Adrenal gland (tissue), 12 donors: ENCODE data around the gene CEP63. TPM values are rescaled to one million over a fixed set of nuclear protein-coding genes. Genes with fewer than 3 reads are reported as not detected.

Experiments used
- DNase-seq, 7 donors: peaks; one replicate each; pipeline ENCODE4 v3.0.0-alpha.2; 2019 to 2020
- H3K27ac ChIP-seq, 5 donors: fragments of 200-600 bp; sonication (generic) in 4 of 5; 1 replicate in 3 of 5; 2 replicates in 2 of 5; pipeline versions ENCODE4 v1.5.1 to v1.8.0; 2016 to 2020; ENCODE audit warnings: mild to moderate bottlenecking in 1 of 5
- H3K27me3 ChIP-seq: fragments of 200-600 bp; 2 replicates; pipeline ENCODE4 v1.8.0; 2021
- H3K36me3 ChIP-seq, 2 donors: fragments of 200-600 bp; replicated peaks in 1 of 2; 1 replicate in 1 of 2; 2 replicates in 1 of 2; pipeline versions ENCODE4 v1.5.1 to v1.8.0; 2018 to 2022
- H3K4me1 ChIP-seq, 2 donors: fragments of 200-600 bp; replicated peaks in 1 of 2; 1 replicate in 1 of 2; 2 replicates in 1 of 2; pipeline versions ENCODE4 v1.5.1 to v1.8.0; 2018 to 2021
- H3K4me3 ChIP-seq, 4 donors: fragments of 200-600 bp; sonication (generic) in 3 of 4; one replicate each; pipeline ENCODE4 v1.5.1; 2016 to 2018
- H3K9me3 ChIP-seq, 3 donors: fragments of 200-600 bp; sonication (generic) in 1 of 3; replicated peaks in 1 of 3; 1 replicate in 2 of 3; 2 replicates in 1 of 3; pipeline versions ENCODE4 v1.5.1 to v1.8.0; 2016 to 2021
- POLR2A ChIP-seq, 2 donors: fragments of 450-650 bp; IDR thresholded peaks; one replicate each; pipeline ENCODE4 v1.6.1; 2017; ENCODE audit warnings: antibody characterized with exemption in 2 of 2, mild to moderate bottlenecking in 2 of 2, moderate library complexity in 1 of 2
- WGBS, 4 donors: extraction: QIAGEN DNeasy Blood & Tissue Kit in 2 of 4; methylation state at CpG; one replicate each; pipeline versions ENCODE4 v1.1.5 to v1.1.7; 2013 to 2017; 5-methylcytosine and 5-hydroxymethylcytosine counted together
- intact Hi-C, 2 donors: fragments of 100-400 bp; cut with DNase I; formaldehyde crosslinking; loops; one replicate each; pipeline versions ENCODE4 v1.14.1 to v1.15.0; 2022 to 2023
- polyA plus RNA-seq, 3 donors: library from polyadenylated mRNA; stranded (reverse); fragments of 200-250 nt in 2 of 3; fragments of 350-450 nt in 1 of 3; fragmentation: Illumina TruSeq in 1 of 3; extraction: RNeasy Lipid Tissue Mini Kit (QIAGEN cat#74804) in 1 of 3; gene quantifications; one replicate each; pipeline ENCODE4 v1.2.3, GENCODE V29; 2013 to 2014
- total RNA-seq, 9 donors: library from RNA; depleted of rRNA in 4 of 9; stranded (reverse); fragments of >200 nt in 4 of 9; fragments of 120-200 nt in 1 of 9; fragmentation: NEBNext Ultra II Directional in 1 of 9; extraction: Animal tissue kit (Norgen Biotek cat#: 25700) in 1 of 9; gene quantifications; one replicate each; pipeline versions ENCODE4 v1.1.0 to v1.2.4, GENCODE V29; 2013 to 2023
- TF ChIP-seq, protein P1 (sequence below), 6 experiments: fragments of 450-650 bp in 4 of 6; fragments of 200-600 bp in 2 of 6; sonication (generic) in 1 of 6; IDR thresholded peaks; 1 replicate in 5 of 6; 2 replicates in 1 of 6; pipeline versions ENCODE4 v1.5.1 to v1.8.0; 2016 to 2021; ENCODE audit warnings: antibody characterized with exemption in 6 of 6, mild to moderate bottlenecking in 2 of 6, moderate library complexity in 1 of 6
- donor health status: healthy with polysubstance abuse.
- donor health status: Bipolar disorder and iron deficiency.
- donor health status: DM: yes; HTN: yes; CAD: no.
- donor health status: DM: no; HTN: no; CAD: no.
- donor health status: DM: no; HTN: no; CAD: no.
- donor health status: DM: yes; HTN: yes; CAD: no.

The CEP63 gene
- total and polyA plus RNA-seq, 12 donors: 8.8 to 43.7 (median 19.8) TPM

DNA sequence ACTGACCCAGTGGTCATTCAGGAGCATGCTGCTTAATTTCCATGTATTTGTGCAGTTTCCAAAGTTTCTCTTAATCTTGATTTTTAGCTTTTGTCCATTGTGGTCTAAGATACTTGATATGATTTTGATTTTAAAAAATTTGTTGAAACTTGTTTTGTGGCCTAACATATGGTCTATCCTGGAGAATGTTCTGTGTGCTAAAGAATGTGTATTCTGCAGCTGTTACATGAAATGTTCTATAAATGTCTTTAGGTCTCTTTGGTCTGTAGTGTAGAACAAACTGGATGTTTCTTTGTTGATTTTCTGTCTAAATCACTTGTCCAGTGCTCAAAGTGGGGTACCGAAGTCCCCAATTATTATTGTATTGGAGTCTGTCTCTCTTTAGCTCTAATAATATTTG is 17.4 kb downstream of the CEP63 start:
- Histone ChIP-seq H3K36me3 (peaks cover 0 to 5% of the 10 kb centered on the region in 2 donors), H3K4me1 (no peaks in the 10 kb centered on the region), H3K27me3 (no peaks in the 10 kb centered on the region), H3K27ac (no peak overlapping the region), H3K4me3 (no peak overlapping the region), H3K9me3 (no peaks in the 10 kb centered on the region)
- intact Hi-C loops: no loop called here
- no peak for DNase-seq
- 95 to 100% (median 97%) methylated on average over 1 of the region's 1 CpG for WGBS, 4 donors
- TF ChIP-seq POLR2A (IDR thresholded peaks at IDR 0.05): no peak
- TF ChIP-seq, protein P1, sequence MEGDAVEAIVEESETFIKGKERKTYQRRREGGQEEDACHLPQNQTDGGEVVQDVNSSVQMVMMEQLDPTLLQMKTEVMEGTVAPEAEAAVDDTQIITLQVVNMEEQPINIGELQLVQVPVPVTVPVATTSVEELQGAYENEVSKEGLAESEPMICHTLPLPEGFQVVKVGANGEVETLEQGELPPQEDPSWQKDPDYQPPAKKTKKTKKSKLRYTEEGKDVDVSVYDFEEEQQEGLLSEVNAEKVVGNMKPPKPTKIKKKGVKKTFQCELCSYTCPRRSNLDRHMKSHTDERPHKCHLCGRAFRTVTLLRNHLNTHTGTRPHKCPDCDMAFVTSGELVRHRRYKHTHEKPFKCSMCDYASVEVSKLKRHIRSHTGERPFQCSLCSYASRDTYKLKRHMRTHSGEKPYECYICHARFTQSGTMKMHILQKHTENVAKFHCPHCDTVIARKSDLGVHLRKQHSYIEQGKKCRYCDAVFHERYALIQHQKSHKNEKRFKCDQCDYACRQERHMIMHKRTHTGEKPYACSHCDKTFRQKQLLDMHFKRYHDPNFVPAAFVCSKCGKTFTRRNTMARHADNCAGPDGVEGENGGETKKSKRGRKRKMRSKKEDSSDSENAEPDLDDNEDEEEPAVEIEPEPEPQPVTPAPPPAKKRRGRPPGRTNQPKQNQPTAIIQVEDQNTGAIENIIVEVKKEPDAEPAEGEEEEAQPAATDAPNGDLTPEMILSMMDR (IDR thresholded peaks at IDR 0.05): no peak

DNA sequence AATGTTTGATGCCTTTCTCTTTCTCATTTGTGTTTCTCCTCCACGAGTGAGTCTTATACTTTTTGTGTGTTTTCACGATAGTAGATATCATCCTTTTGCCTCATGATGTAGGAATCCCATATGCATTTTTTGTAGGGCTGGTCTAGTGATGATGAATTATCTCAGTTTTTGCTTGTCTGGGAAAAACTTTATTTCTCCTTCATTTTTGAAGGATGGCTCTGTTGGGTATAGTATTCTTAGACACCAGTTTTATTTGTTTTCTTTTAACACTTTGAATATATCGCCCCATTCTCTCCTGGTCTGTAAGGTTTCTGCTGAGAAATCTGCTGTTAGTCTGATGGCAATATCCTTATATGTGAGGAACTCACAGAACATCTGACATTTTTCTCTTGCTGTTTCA is 18.3 kb downstream of the CEP63 start:
- Histone ChIP-seq H3K27ac (no peak overlapping the region), H3K9me3 (no peaks in the 10 kb centered on the region), H3K4me1 (no peaks in the 10 kb centered on the region), H3K36me3 (peaks cover 0 to 5% of the 10 kb centered on the region in 2 donors), H3K27me3 (no peaks in the 10 kb centered on the region), H3K4me3 (no peak overlapping the region)
- intact Hi-C loops: no loop called here
- 95 to 98% (median 96%) methylated on average over 2 to 3 of the region's 3 CpGs for WGBS, 4 donors
- DNase-seq: no peak
- TF ChIP-seq POLR2A (IDR thresholded peaks at IDR 0.05): no peak
- TF ChIP-seq, protein P1 (IDR thresholded peaks at IDR 0.05): no peak

DNA sequence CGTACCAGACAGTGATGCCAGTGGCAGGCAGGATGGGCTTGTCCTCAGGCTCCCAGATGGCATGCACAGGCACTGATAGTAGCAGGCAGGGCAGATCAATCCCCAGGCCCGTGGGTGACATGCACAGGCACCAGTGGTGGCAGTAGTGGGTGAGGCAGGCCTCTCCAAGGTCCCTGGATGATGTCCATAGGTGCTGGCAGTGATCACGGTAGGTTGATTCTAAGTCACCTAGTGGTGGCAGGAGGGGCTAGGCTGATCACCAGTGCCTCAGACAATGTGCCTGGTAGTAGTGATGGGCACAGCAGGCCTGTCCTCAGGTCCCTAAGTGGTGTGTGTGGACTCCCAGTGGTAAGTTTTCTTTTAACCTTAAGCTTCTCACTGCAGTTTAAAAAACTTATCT is 19.6 kb downstream of the CEP63 start:
- WGBS, 4 donors: 57 to 94% (median 68%) methylated on average over 3 of the region's 3 CpGs
- Histone ChIP-seq H3K4me1 (no peaks in the 10 kb centered on the region), H3K4me3 (no peak overlapping the region), H3K27ac (no peak overlapping the region), H3K36me3 (peaks cover 0 to 5% of the 10 kb centered on the region in 2 donors), H3K9me3 (no peaks in the 10 kb centered on the region), H3K27me3 (no peaks in the 10 kb centered on the region)
- DNase-seq: no peak
- TF ChIP-seq POLR2A (IDR thresholded peaks at IDR 0.05): no peak
- TF ChIP-seq, protein P1 (IDR thresholded peaks at IDR 0.05): no peak
- intact Hi-C loops: no loop called here

DNA sequence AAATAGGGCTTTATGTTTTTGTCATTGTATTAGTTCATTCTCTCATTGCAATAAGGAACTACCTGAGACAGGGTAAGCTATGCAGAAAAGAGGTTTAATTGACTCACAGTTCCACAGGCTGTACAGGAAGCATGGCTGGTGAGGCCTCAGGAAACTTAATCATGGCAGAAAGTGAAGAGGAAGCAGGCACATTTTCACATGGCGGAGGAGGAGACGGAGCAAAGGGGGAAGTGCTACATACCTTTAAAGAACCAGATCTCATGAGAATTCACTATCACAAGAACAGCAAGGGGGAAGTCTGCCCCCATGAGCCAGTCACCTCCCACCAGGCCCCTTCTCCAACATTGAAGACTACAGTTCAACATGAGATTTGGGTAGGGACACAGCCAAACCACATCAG is 25.6 kb downstream of the CEP63 start:
- intact Hi-C loops: no loop called here
- Histone ChIP-seq H3K36me3 (peaks cover 0 to 5% of the 10 kb centered on the region in 2 donors), H3K9me3 (no peaks in the 10 kb centered on the region), H3K4me1 (peaks cover 0 to 5% of the 10 kb centered on the region in 2 donors), H3K27me3 (no peaks in the 10 kb centered on the region), H3K4me3 (no peak overlapping the region), H3K27ac (no peak overlapping the region)
- WGBS, 4 donors: 84 to 100% (median 87%) methylated on average over 2 of the region's 2 CpGs
- DNase-seq: no peak
- no peak for TF ChIP-seq POLR2A (IDR thresholded peaks at IDR 0.05)
- TF ChIP-seq, protein P1 (IDR thresholded peaks at IDR 0.05): no peak
